IPS-11a (cell line): ENCODE measurements around the gene CNTNAP5.

Source experiments
- H3K4me3 ChIP-seq: one replicate; pipeline ENCODE4 v1.5.1; 2013; ENCODE audit warnings: low read depth, low read length, control low read depth

Gene CNTNAP5

GRCh38 chr2:124663645-124663997, 638.5 kb downstream of the CNTNAP5 start:
- H3K4me3 ChIP-seq: no peak overlapping the region

- H3K4me3 ChIP-seq: no peak overlapping the region
These were observed 639.3 kb downstream of the CNTNAP5 start for GRCh38 chr2:124664363-124664762.

DNA sequence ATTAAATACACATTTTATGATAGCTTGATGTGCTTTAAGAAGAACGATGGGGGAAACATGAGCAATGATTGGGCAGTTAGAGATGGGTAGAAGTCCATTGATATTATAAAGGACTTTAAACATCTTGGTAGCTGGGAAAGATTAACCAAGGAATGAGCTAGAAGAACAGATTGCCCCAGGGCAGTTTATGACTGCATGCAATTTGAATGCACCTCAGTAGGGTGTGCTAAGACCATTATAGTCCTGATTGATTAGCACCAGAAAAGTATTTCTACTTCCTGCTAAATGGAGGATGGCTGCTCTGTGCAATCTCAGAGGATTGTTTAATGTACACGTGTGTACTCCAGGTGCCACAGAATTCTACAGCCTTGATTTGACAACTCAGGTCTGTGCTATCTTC, 641.9 kb downstream of the CNTNAP5 start:
- H3K4me3 ChIP-seq: no peak overlapping the region

DNA sequence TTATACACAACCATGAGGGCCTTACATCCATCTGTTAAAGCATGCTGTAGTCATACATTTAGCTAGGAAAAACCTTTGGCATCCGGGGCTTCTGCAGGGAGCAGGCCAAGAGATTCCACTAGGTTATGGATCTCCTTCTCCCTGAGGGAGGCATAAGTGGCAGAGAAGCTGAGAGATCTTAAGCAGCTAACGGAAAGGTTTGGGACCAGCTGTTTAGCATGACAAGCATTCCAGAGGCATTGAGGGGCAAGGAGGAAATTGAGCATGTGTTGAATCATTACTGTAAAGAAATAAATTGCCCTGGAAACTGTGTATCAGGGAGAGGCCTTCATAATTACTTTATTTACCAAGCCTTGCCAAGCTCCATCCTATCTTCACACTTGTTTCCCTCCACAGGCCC, 643.1 kb downstream of the CNTNAP5 start:
- H3K4me3 ChIP-seq: no peak overlapping the region

DNA sequence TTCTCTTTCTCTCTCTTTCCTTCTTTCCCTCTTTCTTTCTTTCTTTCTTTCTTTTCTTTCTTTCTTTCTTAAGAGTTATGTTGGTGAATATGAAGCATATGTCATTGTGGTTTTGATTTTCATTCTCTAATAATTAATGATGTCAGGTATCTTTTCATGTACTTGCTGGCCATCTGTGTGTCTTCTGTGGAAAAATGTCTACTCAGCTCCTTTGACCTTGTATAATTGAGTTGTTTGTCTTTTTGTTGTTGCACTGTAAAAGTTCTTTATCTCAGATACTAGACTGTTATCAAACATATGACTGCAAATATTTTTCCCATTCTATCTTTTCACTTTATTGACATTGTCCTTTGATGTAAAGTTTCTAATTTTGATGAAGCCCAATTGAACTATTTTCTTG, 645.1 kb downstream of the CNTNAP5 start:
- H3K4me3 ChIP-seq: no peak overlapping the region

GRCh38 chr2:124678043-124678442, 653.0 kb downstream of the CNTNAP5 start:
- no peak overlapping the region for H3K4me3 ChIP-seq

GRCh38 chr2:124683536-124684428, 658.7 kb downstream of the CNTNAP5 start:
- H3K4me3 ChIP-seq: no peak overlapping the region

DNA sequence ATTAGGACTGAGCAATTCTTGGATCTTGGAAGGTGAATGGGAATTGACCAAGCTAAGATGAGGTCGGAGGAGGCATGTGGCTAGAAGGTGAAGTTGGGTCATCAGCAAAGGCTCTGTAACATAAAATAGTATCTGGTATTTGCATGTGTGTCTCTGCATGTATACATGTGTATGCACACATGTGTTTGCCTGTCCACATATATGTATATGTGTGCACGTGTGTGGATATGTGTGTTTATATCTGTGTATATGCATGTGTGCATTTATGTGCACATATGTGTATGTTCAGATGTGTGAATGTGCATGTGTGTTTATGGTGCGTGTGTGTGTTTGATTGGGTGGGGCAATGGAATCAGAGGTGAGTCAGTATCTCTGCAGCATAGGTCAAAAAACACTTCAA, 664.3 kb downstream of the CNTNAP5 start:
- no peak overlapping the region for H3K4me3 ChIP-seq

DNA sequence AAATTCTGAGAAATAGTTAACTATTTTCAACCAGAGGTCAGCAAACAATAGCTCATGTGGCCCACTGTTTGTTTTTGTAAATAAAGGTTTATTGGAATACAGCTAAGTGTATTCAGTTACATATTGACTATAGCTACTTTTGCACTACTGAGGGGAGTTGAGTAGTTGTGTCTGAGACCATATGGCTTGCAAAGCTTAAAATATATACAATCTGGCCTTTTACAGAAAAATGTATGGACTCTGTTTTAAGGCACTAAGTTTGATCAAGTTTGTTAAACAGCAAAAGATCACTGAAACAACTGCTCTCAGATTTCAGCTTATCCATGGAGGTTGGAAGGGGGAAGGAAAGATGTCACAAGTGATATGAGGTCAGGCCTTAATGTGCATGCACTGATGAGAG, 667.1 kb downstream of the CNTNAP5 start:
- H3K4me3 ChIP-seq: no peak overlapping the region

- H3K4me3 ChIP-seq: no peak overlapping the region
These were observed 667.6 kb downstream of the CNTNAP5 start for GRCh38 chr2:124692707-124693106.

GRCh38 chr2:124693156-124693555, 668.1 kb downstream of the CNTNAP5 start:
- H3K4me3 ChIP-seq: no peak overlapping the region

DNA sequence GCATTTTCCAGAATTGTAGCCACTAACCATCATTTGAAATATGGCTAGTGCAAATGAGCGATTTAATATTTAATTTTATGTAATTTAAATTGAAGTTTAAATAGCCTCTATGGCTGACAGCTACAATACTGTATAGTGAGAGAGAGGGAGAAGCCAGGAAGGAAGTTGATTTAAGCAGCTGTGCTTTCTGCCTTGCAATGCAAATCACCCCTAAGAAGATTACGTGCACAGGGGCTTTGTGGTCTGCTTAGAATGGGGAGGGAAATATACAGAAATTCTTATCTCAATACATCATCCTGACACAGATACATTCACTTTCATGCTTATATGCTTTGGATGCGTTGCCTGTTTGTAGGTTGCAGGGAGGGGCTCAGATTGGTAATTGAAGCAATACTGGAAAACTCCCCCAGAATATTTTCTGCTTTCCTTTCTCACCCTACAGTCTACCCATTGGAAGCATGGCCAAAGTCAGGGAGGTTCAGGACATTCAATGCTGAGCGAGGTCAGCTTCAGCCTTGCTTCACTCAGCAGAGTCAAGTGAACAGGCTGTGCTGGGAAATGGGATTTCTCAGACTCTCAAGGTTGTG, 674.0 kb downstream of the CNTNAP5 start:
- H3K4me3 ChIP-seq: no peak overlapping the region

- no peak overlapping the region for H3K4me3 ChIP-seq
These were observed 677.7 kb downstream of the CNTNAP5 start for GRCh38 chr2:124702777-124703176.

GRCh38 chr2:124704071-124704925, 679.2 kb downstream of the CNTNAP5 start:
- no peak overlapping the region for H3K4me3 ChIP-seq

DNA sequence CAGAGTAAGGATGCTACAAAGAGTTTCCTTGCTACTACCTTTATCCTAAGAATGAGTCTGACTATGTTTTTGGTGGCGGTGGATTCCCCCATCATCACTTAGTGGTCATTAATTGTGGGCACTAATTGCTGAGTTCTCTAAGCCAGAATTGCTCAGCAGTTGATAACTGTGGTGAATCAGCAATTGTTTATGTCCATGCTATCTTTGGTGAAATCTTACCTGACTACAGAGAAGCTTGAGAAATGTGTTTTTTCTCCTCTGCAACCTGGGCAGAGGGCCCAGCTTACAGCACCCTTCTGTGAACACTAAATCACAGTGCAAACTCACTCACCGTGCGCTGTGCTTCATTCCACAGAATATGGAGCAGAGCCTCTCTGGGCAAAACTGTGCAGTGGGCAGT, 683.6 kb downstream of the CNTNAP5 start:
- H3K4me3 ChIP-seq: no peak overlapping the region

DNA sequence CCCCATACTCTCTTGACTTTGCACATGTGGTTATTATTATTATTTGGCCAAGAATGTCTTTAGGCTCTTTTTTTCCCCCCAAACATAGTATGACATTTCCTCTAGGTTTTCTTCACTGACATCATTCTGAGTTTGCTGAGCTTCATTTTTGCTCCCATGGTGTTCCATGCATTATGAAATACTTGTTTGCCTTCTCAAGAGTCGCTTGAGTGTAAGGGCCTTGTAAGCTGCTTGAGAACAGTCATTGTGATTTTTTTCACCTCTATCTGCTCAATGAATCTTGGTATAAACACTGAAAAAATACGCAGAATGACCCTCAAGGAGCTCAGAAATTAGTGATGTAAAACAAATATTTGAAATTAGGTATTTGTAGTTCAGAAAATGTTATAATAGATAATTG, 688.9 kb downstream of the CNTNAP5 start:
- H3K4me3 ChIP-seq: no peak overlapping the region

GRCh38 chr2:124725187-124725586, 700.1 kb downstream of the CNTNAP5 start:
- no peak overlapping the region for H3K4me3 ChIP-seq

GRCh38 chr2:124740636-124741035, 715.5 kb downstream of the CNTNAP5 start:
- H3K4me3 ChIP-seq: no peak overlapping the region

- no peak overlapping the region for H3K4me3 ChIP-seq
These were observed 728.8 kb downstream of the CNTNAP5 start for GRCh38 chr2:124753842-124754241.

DNA sequence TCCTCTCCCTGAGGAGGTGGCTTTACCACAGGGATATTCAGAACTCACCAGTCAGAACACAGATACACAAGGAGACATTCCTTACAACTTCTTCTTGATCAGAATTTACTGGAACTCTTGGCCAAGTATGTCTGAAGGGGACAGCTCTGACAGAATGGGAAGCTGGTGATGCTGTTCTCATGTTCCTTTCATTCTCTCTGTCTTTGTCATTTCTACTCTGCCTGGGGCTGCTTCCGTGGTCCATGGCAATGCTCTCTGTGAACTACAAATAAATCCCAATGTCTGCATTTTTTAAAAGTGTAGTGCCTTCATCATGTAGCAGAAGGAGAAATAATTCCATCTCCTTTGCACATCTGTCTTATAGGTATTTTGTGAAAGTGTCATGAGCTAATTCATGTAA, 730.3 kb downstream of the CNTNAP5 start:
- H3K4me3 ChIP-seq: no peak overlapping the region

- no peak overlapping the region for H3K4me3 ChIP-seq
These were observed 731.0 kb downstream of the CNTNAP5 start for GRCh38 chr2:124756048-124756447.

- H3K4me3 ChIP-seq: no peak overlapping the region
These were observed 737.3 kb downstream of the CNTNAP5 start for GRCh38 chr2:124762388-124762787.
